ENCODE data around the gene SDR42E2.

Gene SDR42E2

DNA sequence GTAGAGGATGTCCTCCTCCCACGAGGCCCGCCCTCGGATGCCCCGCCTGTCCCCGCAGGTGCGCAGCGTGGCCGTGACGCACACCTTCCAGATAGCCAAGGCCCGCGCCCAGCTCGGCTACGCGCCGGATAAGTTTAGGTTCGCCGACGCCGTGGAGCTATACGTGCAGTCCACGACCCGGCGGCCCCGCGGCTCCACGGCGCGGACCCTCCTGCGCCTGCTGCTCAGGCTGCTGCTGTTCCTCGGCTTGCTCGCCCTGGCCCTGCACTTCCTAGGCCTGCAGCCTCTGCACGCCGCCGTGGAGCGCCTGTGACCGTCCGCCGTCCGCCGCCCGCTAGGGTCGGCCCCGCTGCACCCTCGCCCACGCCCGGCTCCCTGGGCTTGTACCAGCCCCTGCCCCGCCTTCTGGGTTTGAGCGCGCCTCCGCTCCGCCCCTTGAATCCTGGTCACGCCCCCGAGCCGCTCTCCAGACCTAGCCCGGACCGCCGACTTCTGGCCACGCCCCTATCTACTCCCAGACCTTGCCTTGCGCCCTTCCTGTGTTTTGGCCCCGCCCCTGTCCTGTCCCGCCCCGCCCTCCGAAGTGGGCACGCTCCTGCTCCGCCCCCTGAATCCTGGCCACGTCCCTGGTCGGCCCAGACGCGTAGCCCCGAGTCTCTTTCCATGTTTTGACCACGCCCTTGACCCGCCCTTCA lies 27.9 kb downstream of the SDR42E2 start (continued):
- TF ChIP-seq, protein P1, sequence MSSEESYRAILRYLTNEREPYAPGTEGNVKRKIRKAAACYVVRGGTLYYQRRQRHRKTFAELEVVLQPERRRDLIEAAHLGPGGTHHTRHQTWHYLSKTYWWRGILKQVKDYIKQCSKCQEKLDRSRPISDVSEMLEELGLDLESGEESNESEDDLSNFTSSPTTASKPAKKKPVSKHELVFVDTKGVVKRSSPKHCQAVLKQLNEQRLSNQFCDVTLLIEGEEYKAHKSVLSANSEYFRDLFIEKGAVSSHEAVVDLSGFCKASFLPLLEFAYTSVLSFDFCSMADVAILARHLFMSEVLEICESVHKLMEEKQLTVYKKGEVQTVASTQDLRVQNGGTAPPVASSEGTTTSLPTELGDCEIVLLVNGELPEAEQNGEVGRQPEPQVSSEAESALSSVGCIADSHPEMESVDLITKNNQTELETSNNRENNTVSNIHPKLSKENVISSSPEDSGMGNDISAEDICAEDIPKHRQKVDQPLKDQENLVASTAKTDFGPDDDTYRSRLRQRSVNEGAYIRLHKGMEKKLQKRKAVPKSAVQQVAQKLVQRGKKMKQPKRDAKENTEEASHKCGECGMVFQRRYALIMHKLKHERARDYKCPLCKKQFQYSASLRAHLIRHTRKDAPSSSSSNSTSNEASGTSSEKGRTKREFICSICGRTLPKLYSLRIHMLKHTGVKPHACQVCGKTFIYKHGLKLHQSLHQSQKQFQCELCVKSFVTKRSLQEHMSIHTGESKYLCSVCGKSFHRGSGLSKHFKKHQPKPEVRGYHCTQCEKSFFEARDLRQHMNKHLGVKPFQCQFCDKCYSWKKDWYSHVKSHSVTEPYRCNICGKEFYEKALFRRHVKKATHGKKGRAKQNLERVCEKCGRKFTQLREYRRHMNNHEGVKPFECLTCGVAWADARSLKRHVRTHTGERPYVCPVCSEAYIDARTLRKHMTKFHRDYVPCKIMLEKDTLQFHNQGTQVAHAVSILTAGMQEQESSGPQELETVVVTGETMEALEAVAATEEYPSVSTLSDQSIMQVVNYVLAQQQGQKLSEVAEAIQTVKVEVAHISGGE (tag by site-specific recombination; conservative IDR thresholded peaks at IDR 0.05; ENCODE audit: low read depth), result no peak
- TF ChIP-seq KLF9 (tag by site-specific recombination; IDR thresholded peaks at IDR 0.05; ENCODE audit: low read depth) (peak; percentile 94), ZNF175 (tag by site-specific recombination; IDR thresholded peaks at IDR 0.05) (no peak), REPIN1 (tag by site-specific recombination; IDR thresholded peaks at IDR 0.05; ENCODE audit: low read depth) (no peak), PATZ1 (tag by site-specific recombination; IDR thresholded peaks at IDR 0.05) (peak; percentile 68), MZF1 (tag by site-specific recombination; IDR thresholded peaks at IDR 0.05; ENCODE audit: borderline replicate concordance) (no peak), ZBTB7A (tag by site-specific recombination; IDR thresholded peaks at IDR 0.05; ENCODE audit: low read depth) (no peak), ZBTB20 (tag by site-specific recombination; IDR thresholded peaks at IDR 0.05) (peak; percentile 66; the same call in 1 of the 2 replicates), GLIS1 (tag by site-specific recombination; IDR thresholded peaks at IDR 0.05) (0 out of 2 replicates have a peak, but pooled peaks have one; percentile 11), ZFP3 (tag by site-specific recombination; IDR thresholded peaks at IDR 0.05; ENCODE audit: low read depth) (no peak), ZNF266 (tag by site-specific recombination; IDR thresholded peaks at IDR 0.05; ENCODE audit: low read depth) (no peak), ZSCAN18 (tag by site-specific recombination; IDR thresholded peaks at IDR 0.05) (no peak), ZNF560 (tag by site-specific recombination; IDR thresholded peaks at IDR 0.05; ENCODE audit: borderline replicate concordance) (no peak), GFI1B (tag by site-specific recombination; IDR thresholded peaks at IDR 0.05) (no peak), ZNF518A (tag by site-specific recombination; conservative IDR thresholded peaks at IDR 0.05; ENCODE audit: low read depth) (no peak), HOXA7 (CRISPR knock-in tag; IDR thresholded peaks at IDR 0.05; ENCODE audit: borderline replicate concordance) (no peak), ZNF239 (tag by site-specific recombination; IDR thresholded peaks at IDR 0.05) (no peak), ZNF76 (tag by site-specific recombination; IDR thresholded peaks at IDR 0.05; ENCODE audit: borderline replicate concordance, low read depth) (no peak)
- TF ChIP-seq, protein P2, sequence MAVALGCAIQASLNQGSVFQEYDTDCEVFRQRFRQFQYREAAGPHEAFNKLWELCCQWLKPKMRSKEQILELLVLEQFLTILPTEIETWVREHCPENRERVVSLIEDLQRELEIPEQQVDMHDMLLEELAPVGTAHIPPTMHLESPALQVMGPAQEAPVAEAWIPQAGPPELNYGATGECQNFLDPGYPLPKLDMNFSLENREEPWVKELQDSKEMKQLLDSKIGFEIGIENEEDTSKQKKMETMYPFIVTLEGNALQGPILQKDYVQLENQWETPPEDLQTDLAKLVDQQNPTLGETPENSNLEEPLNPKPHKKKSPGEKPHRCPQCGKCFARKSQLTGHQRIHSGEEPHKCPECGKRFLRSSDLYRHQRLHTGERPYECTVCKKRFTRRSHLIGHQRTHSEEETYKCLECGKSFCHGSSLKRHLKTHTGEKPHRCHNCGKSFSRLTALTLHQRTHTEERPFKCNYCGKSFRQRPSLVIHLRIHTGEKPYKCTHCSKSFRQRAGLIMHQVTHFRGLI (tag by site-specific recombination; IDR thresholded peaks at IDR 0.05), result no peak
- TF ChIP-seq, protein P3, sequence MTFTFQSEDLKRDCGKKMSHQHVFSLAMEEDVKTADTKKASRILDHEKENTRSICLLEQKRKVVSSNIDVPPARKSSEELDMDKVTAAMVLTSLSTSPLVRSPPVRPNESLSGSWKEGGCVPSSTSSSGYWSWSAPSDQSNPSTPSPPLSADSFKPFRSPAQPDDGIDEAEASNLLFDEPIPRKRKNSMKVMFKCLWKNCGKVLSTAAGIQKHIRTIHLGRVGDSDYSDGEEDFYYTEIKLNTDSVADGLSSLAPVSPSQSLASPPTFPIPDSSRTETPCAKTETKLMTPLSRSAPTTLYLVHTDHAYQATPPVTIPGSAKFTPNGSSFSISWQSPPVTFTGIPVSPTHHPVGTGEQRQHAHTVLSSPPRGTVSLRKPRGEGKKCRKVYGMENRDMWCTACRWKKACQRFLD (tag by site-specific recombination; IDR thresholded peaks at IDR 0.05), result no peak

All from HEK293 (cell line).